Activated naive CD4-positive, alpha-beta T cell treated with anti-CD3 and anti-CD28 coated beads, Interleukin-2, amount 50 U/mL, for 24 hours (primary cell): ENCODE data around the gene KPNA1.

Source experiments
- H3K27ac Mint-ChIP-seq: one replicate; pipeline ENCODE4 v1.8.0; 2021; ENCODE audit warnings: mild to moderate bottlenecking, mixed read lengths
- H3K27me3 Mint-ChIP-seq: one replicate; pipeline ENCODE4 v1.8.0; 2021; ENCODE audit warnings: mixed read lengths
- H3K36me3 Mint-ChIP-seq: one replicate; pipeline ENCODE4 v1.8.0; 2021; ENCODE audit warnings: mixed read lengths
- H3K4me1 Mint-ChIP-seq: one replicate; pipeline ENCODE4 v1.8.0; 2021; ENCODE audit warnings: mixed read lengths
- H3K4me3 Mint-ChIP-seq: one replicate; pipeline ENCODE4 v1.8.0; 2021; ENCODE audit warnings: mild to moderate bottlenecking, mixed read lengths
- H3K9me3 Mint-ChIP-seq: one replicate; pipeline ENCODE4 v1.8.0; 2021; ENCODE audit warnings: mixed read lengths

The KPNA1 gene

DNA sequence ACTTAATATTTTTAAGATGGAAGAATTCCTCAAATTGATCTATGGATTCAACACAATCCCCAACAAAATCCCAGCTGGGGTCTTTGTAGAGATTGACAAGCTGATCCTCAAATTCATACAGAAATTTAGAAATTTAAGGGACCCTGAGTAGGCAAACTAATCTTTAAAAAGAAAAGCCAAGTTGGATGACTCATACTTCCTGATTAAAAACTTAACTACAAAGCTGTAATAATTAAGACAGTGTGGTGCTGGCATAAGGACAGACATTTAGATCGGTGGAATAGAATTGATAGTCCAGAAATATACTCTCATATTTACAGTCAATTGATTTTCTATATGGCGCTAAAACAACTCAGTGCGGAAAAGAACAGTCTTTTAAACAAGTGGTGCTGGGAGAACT, 119.2 kb downstream of the KPNA1 start:
- Mint-ChIP-seq H3K27ac (no peak overlapping the region), H3K27me3 (no peaks in the 10 kb centered on the region), H3K4me1 (peaks cover 36% of the 10 kb centered on the region), H3K9me3 (no peaks in the 10 kb centered on the region), H3K36me3 (peaks cover 3% of the 10 kb centered on the region), H3K4me3 (no peak overlapping the region)

DNA sequence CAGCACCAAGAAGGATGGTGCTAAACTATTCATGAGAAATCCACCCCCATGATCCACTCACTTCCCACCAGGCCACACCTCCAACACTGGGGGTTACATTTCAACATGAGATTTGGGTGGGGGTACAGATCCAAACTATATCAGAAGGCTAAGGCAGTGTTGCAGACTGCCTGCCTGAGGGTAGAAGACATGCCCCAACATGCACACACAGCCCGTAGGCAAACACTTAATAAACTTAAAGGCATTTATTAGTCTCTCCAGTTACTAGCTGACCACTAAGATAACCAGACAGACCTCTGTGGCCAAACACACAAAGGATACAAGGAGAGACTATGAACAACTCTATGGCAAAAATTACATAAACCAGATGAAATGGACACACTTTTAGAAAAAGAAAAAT, 120.6 kb downstream of the KPNA1 start:
- Mint-ChIP-seq H3K4me3 (no peak overlapping the region), H3K9me3 (no peaks in the 10 kb centered on the region), H3K36me3 (peaks cover 3% of the 10 kb centered on the region), H3K4me1 (peaks cover 40% of the 10 kb centered on the region), H3K27ac (no peak overlapping the region), H3K27me3 (no peaks in the 10 kb centered on the region)

DNA sequence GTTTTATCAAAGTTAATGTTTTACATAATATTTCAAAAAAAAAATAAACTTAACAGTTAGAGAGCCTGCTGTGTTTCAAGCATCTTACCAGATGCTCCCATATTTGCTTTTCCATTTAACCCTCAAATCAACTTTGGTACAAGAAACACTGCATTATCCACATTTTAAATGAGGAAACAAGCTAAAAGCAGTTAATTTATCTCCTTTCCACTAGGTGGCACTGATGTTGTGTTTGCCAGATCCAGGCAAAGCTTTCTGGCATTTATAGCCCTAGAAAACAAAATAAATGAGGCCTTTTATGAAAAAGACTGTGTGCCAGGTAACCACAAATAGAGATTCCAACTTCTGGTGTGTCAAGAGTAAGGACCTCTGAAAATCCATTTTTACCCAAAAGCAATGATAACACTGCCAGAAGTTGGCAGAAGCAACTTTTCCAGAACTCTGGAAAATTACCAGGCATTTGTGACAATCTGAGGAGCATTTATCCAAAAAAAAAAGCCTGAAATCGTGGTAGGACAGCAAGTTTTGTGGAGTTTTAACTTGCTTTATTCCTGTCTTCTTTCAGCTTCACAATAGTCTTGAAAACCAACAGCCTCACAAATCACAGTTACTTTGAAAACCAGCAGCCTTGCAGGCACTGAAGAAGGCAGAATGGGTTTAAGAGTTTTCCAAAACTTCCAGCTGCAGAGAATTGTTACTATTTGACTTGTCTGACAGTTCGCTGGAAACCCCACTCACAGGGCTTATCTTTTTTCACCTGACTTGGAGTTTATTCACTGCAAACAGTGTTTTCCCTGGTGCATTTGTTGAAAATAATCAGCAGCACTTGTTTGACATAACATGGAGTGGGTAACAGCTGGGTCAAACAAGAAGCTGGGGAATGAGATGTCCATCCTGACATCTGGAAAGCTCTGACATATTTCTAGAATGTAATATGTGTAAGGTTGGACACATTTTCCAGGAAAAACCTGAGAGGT, 121.6 kb downstream of the KPNA1 start:
- Mint-ChIP-seq H3K27me3 (no peaks in the 10 kb centered on the region), H3K4me3 (no peak overlapping the region), H3K27ac (no peak overlapping the region), H3K4me1 (peaks cover 45% of the 10 kb centered on the region), H3K36me3 (peaks cover 5% of the 10 kb centered on the region), H3K9me3 (no peaks in the 10 kb centered on the region)

DNA sequence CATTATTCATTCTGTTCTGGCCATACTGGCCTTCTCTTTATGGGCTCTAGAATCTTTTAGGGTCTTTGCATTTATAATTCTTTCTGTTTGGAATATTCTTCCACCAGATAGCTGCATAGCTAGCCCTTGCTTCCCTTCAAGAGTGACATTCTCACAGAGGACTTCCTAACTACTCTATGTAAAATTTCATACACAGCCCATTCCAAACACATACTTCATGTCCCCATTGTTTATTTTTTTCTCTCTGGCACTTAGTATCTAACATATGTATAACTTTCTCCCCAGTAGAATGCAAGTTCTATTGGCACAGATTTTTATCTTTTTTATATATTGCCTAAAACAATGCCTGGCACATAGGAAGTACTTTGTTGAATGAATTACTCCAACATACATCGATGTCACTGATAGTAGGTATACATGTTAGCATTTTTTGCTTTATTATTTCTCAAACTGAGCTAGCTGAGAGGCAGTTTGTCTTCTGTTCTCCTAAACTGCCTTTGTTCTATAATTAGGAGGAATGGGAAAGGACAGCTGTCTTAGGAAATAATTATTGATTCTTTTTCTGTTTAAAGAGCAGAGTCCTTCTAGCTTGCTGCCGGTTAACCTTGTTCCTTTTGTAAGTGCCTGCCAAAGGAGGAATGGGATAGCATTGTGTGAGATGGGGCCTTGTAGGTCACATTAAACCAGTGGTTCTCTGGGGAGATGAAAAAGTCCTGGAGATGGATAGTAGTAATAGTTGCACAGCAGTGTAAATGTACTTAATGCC, 122.9 kb downstream of the KPNA1 start:
- Mint-ChIP-seq H3K36me3 (peaks cover 8% of the 10 kb centered on the region), H3K27ac (peak overlapping the region; percentile 41), H3K9me3 (no peaks in the 10 kb centered on the region), H3K4me1 (peaks cover 50% of the 10 kb centered on the region), H3K4me3 (no peak overlapping the region), H3K27me3 (no peaks in the 10 kb centered on the region)

DNA sequence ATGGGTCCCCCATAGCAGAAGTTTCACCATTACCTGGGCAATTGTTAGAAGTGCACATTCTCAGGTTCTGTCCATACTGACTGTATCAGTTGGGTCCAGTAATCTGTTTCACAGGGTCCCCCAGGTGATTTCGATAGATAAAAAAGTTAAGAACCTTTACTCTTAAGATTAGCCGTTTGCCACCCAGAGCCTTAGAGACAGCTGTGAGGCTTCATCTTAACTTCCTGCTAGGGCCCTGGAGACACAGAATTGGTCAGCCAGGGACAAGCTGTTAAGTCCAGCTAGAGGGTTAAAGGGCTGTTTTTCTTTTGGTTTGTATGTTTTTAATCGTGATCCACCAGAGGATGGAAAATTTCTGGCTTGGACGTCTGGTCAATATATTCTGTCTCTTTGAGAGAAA, 124.1 kb downstream of the KPNA1 start:
- no peaks in the 10 kb centered on the region for H3K9me3 Mint-ChIP-seq
- no peak overlapping the region for H3K27ac Mint-ChIP-seq
- peaks cover 48% of the 10 kb centered on the region for H3K4me1 Mint-ChIP-seq
- no peak overlapping the region for H3K4me3 Mint-ChIP-seq
- peaks cover 8% of the 10 kb centered on the region for H3K36me3 Mint-ChIP-seq
- H3K27me3 Mint-ChIP-seq: no peaks in the 10 kb centered on the region

DNA sequence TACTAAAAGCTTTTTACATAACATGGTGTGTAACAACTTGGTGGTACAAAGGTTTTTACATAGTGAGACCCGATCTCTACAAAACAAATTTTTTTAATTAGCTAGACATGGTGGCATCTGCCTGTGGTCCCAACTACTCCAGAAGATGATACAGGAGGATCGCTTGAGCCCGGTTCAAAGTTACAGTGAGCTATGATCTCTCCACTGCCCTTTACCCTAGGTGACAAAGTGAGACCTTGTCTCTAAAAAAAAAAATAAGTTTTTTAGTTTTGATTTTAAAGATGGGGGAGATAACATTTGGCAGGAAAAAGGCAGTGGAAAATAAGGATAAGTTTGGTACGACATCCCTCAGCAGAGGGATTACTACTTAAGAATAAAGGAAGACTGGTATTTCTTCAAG, 124.8 kb downstream of the KPNA1 start:
- H3K27me3 Mint-ChIP-seq: no peaks in the 10 kb centered on the region
- peaks cover 8% of the 10 kb centered on the region for H3K36me3 Mint-ChIP-seq
- H3K9me3 Mint-ChIP-seq: no peaks in the 10 kb centered on the region
- H3K4me1 Mint-ChIP-seq: peaks cover 47% of the 10 kb centered on the region
- no peak overlapping the region for H3K4me3 Mint-ChIP-seq
- H3K27ac Mint-ChIP-seq: no peak overlapping the region

DNA sequence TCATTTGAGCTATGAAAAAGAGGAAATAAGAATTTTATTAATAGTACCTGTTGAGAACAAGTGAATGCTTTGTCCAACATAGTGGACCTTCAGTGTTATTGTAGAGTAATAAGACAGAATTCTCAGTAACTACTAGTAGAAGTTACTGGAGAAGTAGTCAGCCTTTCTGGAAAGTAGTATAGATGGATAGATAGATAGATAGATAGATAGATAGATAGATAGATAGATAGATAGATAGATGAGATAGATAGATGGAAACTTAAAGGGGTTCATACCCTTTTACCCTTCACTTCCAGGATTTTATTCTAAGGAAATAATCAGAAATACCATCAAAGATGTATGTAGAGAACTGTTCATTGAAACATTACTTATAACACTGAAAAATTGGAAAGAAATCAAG, 125.5 kb downstream of the KPNA1 start:
- Mint-ChIP-seq H3K36me3 (peaks cover 8% of the 10 kb centered on the region), H3K27me3 (no peaks in the 10 kb centered on the region), H3K9me3 (no peaks in the 10 kb centered on the region), H3K4me3 (no peak overlapping the region), H3K27ac (peak overlapping the region; percentile 23), H3K4me1 (peaks cover 52% of the 10 kb centered on the region)

DNA sequence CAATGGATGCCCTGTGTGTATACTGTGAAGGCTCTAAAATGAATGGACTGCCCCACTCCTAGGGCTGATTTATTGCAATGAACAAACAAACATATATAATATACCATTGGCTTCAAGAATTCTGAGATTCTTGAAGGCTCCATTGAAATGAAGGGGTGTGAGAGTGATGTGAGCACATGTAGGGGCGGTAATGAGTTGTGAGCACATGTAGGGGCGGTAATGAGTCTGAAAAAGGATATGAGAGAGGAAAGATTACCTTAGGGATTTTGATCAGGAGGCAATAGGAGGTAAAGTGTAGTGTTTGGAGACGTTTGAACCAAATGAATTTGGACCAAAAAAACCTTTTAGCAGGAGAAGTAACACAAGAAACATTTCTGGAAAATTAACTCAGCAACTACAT, 127.0 kb downstream of the KPNA1 start:
- Mint-ChIP-seq H3K9me3 (no peaks in the 10 kb centered on the region), H3K27me3 (no peaks in the 10 kb centered on the region), H3K4me1 (peaks cover 52% of the 10 kb centered on the region), H3K27ac (peak overlapping the region; percentile 42), H3K36me3 (peaks cover 5% of the 10 kb centered on the region), H3K4me3 (no peak overlapping the region)

DNA sequence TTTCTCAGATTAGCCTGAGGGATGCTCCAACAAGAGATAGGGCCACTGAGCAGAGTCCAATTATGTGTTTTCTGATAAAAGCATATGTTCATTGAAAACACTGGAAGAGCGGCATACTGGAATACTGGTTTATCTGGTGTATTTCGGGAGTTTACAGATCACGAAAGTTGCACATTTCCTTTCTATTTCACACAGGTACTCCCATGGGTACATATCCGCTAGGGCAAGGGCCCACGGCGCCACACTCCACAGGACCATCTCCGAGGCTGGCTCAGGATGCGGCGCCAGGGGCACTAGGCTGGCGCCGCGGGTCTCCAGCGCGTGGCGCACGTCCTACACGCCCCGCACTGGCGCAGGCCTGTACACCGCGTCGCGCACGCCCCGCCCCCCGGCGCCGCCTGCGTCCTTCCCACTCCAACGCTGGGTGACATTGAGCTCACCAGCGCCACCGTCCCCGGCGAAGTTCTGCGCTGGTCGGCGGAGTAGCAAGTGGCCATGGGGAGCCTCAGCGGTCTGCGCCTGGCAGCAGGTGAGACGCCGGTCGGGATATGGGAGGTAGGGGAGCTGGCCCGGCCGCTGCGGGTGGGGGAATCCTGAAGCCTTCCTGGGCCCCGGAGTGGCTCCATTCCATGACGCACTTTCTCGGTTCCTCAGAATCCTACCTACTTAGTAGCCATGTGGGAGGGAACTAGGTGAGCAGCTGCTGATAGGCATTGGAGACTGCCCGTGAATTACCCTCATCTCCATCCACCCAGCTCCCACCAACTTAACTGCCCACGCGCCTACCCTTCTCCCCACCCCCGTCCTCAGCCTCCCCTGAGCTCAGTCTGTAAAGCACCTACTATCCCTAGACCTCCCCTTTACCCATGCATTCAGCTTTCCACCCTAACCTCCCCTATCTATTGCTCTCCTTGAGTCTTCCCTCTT, 130.7 kb downstream of the KPNA1 start, which contains the start of gene FAM162A:
Gene FAM162A, plus strand, starts transcription at position 412 of the 927 bp plus-strand sequence. Its CDS starts 84 bp downstream, at position 496.
- no peaks in the 10 kb centered on the region for H3K9me3 Mint-ChIP-seq
- H3K4me1 Mint-ChIP-seq: peaks cover 70% of the 10 kb centered on the region
- H3K36me3 Mint-ChIP-seq: peaks cover 5% of the 10 kb centered on the region

DNA sequence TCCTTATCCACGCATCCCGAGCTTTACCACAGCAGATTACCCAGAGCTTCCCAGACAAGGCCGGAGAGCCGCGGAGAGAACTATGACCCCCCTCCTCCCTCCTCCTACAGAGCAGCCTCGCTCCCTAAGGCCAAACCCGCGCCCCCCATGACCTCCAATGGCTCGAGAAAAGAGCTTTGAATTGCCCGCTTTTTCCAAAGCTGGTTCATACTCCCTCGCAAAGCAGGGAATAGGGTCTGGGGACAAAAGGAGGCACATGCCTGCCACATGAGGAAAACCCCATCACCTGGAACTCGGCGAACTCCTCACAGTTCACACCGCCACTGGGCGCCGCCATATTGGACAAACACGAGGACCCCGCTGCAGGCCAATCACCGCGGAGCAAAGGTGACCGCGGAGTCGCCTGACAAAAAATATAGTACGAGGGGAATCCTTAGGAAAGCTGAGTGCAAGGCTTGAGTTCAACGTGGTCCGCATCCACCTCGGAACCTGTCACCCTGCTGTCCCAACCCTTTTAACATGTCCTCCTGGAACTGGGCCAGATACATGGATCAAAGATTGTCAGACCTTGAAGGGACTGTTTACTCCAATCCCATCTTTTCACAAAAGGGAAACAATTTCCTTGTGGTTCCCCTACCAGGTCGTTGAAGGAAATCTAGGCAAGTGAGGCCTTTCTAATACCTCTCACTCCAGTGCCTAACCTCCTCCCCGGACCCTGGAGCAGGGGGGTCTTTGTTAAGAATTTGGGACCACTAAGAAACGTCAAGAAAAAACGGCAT, 131.7 kb downstream of the KPNA1 start, which contains the start of gene MIX23:
Gene MIX23, minus strand, starts transcription at position 344 of the 779 bp plus-strand sequence. Its CDS starts 7 bp downstream, at position 337.
- Mint-ChIP-seq H3K36me3 (peaks cover 3% of the 10 kb centered on the region), H3K4me1 (peaks cover 67% of the 10 kb centered on the region), H3K4me3 (peak within 1 kb of the TSS; percentile 96), H3K27me3 (no peaks in the 10 kb centered on the region), H3K27ac (peak within 1 kb of the TSS; percentile 95), H3K9me3 (no peaks in the 10 kb centered on the region)

More for the DNA sequence above, 130.7 kb downstream of the KPNA1 start, which contains the start of gene FAM162A:
- Mint-ChIP-seq H3K27me3 (no peaks in the 10 kb centered on the region), H3K4me3 (peak within 1 kb of the TSS; percentile 96), H3K27ac (peak within 1 kb of the TSS; percentile 95)

DNA sequence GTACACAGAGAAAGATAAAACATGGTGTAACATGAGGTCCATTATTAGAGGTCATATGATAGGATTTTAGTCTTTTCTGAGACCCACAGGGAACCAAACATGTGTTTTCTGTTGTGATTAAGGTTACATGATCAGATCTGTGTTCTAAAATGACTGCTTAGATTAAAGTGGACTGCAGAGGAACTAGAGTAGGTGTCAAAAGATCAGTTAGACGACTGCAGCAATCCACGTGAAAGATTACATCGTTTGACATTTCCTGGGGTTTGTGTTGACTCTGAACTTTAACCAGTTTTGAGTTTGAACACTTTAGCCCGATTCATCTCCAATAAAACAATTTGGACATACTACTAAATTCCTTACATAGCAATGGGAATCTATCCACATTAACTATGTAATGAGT, 136.8 kb downstream of the KPNA1 start:
- Mint-ChIP-seq H3K27ac (peak overlapping the region; percentile 79), H3K36me3 (peaks cover 11% of the 10 kb centered on the region), H3K27me3 (no peaks in the 10 kb centered on the region), H3K9me3 (no peaks in the 10 kb centered on the region), H3K4me1 (peaks cover 53% of the 10 kb centered on the region), H3K4me3 (no peak overlapping the region)

DNA sequence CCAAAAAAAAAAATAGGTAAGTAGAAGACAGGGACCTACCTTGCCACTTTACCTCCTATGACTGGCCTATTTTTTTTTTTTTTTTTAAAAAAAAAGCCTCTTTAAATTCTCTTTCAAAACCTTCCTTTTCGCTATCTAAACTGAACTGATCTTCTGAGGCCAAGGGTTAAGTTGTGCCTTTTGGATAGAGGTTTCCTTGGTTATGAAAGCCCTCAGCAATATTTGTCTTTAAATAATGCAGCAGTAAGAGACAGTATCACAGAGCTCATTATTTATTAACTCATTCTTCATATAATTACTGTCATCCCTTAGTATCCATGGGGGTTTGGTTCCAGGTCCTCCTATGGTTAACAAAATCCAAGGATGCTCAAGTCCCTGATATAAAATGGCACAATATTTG, 140.7 kb downstream of the KPNA1 start:
- Mint-ChIP-seq H3K4me3 (no peak overlapping the region), H3K4me1 (peaks cover 34% of the 10 kb centered on the region), H3K9me3 (no peaks in the 10 kb centered on the region), H3K27me3 (no peaks in the 10 kb centered on the region), H3K36me3 (peaks cover 14% of the 10 kb centered on the region), H3K27ac (no peak overlapping the region)
